HG03378 (cell line): ENCODE measurements around the gene FAM83C.

ENCODE experiments used
- ATAC-seq: cut with Tn5 transposase; IDR thresholded peaks from one replicate; pipeline ENCODE4 v1.9.1; 2021; ENCODE audit warnings: mild to moderate bottlenecking, moderate library complexity; ENCODE audit not compliant: unreplicated experiment

Gene FAM83C

DNA sequence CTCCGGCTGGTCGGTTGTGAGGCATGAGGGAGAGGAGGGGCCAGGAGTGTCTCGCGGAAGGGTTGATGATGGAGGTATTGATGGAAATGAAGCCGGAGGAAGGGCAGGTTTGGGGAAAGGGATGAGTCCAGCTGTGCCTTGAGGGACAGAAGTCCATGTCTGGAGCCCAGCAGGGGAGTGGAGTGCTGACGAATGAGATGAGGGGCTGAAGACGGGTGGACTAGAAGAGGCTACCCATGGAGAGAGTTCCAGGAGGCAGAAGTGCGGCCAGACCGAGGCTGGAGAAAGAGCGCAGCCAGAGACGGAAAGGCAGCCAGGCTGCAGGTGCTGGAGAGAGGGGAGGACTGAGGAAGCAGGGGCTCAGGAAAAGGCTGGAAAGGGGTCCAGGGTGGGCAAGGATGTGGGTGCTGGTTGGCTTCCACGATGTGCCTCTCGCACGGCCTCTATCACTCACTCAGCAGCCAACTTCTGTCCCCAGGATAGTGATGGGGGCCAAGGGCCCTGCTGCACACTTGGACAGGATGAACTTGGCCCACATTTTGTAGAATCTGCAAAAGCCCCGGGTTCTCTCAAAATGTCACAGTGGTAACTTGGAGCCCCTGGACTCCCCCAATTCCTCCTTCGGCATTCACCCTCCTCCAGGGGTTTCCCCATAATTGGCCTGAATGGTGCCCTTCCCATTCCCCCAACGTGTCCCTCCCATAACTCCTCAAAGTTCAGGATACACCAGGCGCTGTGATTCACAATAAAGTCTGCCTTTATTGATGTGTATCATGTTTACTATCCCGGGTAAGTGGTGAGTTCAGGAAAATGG, 7.0 kb downstream of the FAM83C start:
- ATAC-seq, result no peak

- no peak for ATAC-seq
These were observed 7.8 kb downstream of the FAM83C start, which contains the start of gene EIF6 for GRCh38 chr20:35284267-35284991. Gene EIF6 (minus strand): TSS chr20:35284772. CDS start chr20:35284487, 285 bp downstream.

DNA sequence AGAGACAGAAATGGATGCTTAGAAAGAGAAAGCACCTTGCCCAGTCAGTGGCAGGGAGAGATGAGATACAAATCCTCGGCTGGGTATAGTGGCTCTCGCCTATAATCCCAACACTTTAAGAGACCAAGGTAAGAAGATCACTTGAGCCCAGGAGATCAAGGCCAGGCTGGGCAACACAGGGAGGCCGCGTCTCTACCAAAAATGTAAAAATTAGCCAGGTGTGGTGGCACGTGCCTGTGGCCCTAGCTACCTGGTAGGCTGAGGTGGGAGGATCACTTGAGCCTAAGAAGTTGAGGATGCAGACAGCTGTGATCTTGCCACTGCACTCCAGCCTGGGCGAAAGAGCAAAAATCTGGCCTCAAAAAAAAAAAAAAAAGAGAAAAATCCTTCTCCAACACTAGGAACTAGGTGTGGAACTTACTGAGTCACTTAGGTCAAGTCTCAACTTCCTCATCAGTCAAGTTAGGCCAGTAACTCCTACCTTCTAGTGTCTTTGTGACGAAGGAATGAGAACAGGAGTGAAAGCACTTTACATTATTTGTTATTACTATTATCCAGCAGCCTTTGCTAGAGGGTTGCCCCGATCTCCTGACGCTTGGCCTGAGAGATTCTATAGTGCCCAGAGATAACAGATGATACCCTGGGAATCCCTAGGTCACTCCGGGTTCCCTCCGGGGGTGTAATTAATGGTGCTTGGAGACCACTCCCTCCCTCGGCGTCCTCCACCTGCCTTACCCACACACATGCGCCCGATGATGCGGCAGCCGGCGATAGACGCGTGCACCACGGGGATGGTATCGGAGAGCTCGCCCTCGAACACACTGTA, 8.6 kb downstream of the FAM83C start:
- ATAC-seq, result no peak

- ATAC-seq, result no peak
These were observed 10.6 kb downstream of the FAM83C start for GRCh38 chr20:35281506-35282101.

DNA sequence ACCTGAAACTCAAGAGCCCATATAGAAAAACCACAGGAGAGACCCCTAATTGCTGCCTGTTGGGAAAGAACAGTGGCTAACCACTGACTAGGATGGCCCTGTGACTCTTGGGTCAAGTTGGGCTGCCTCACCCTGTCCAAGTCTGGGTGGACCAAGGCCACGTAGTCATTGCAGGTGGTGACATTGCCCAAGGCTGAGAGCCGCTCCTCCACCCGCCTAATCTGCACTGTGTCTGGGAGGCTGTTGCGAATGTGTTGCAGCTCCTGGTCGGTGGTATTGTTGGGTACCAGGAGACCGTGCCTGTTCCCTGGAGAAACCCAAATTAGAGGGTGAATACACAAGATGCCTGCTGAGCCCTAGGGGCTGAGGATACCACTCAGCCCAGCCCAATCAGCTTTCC, 11.7 kb downstream of the FAM83C start:
- no peak for ATAC-seq

- no peak for ATAC-seq
These were observed 12.6 kb downstream of the FAM83C start for GRCh38 chr20:35279533-35280174.

GRCh38 chr20:35279040-35279439, 13.2 kb downstream of the FAM83C start:
- no peak for ATAC-seq

DNA sequence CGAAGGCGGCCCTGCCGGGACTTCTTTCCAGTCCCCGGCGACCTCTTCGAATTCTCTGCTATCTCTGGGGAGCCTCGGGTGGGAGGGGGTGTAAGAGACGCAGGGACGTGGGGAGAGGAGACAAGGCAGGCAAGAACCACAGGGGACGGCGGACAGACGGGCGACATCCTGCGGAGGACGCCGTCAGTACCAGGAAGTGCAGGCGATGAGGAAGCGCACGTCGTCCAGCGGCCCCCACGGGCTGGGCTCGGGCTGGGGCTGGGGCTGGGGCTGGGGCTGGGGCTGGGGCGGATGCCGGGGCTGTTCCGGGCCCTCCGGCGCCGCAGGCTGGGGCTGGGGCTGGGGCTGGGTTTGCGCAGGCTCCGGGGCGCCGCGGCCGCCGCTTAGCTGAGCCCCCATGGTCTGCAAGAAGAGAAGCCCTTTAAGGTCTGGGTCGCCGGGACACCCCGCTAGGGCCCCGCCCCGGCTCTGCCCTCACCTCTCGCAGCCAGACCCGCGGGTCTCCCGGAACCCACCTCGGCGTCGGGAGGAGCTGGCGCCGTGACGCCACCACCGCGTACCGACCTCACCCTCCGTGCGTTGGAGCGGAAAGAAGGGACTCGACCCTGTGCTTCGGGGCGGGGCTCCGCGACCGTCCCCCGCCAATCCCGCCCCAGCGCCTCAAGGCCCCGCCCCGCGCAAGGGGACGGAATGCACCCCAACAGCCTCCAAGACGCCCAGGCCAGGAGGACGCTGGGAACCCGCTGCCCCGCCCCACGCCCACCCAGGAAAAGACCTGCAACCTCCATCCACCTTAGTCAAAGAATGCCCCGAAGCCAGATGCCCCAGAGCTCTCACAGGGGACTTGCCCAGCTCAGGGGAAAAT, 14.5 kb downstream of the FAM83C start, which contains the start of gene MMP24OS:
Gene MMP24OS (minus strand): TSS at position 592 of the 865 bp plus-strand sequence. CDS start 193 bp downstream, at position 399.
- peak; percentile 55 for ATAC-seq

DNA sequence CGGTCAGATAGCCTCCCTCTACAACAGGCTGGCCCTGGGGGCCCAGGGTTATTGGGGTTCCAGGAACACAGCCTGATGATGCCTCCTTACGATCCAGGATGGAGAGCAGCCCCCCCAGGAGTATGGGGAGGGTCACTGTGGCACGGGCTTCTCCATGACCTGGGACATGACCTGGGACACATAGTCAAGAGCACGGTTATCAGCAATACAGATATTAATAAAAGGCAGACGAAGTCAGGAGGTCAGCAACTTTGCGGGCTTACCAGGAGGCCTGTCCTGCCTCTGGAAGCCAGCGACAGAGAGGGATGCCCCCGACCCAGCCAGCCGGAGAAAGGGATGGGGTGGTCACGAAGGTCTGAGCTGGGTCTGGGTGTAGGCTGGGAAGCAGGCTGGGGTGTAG, 15.1 kb downstream of the FAM83C start:
- ATAC-seq, result no peak

- no peak for ATAC-seq
These were observed 15.8 kb downstream of the FAM83C start for GRCh38 chr20:35276408-35276807.

GRCh38 chr20:35275741-35276251, 16.4 kb downstream of the FAM83C start:
- no peak for ATAC-seq

GRCh38 chr20:35274172-35275092, 17.8 kb downstream of the FAM83C start:
- no peak for ATAC-seq

DNA sequence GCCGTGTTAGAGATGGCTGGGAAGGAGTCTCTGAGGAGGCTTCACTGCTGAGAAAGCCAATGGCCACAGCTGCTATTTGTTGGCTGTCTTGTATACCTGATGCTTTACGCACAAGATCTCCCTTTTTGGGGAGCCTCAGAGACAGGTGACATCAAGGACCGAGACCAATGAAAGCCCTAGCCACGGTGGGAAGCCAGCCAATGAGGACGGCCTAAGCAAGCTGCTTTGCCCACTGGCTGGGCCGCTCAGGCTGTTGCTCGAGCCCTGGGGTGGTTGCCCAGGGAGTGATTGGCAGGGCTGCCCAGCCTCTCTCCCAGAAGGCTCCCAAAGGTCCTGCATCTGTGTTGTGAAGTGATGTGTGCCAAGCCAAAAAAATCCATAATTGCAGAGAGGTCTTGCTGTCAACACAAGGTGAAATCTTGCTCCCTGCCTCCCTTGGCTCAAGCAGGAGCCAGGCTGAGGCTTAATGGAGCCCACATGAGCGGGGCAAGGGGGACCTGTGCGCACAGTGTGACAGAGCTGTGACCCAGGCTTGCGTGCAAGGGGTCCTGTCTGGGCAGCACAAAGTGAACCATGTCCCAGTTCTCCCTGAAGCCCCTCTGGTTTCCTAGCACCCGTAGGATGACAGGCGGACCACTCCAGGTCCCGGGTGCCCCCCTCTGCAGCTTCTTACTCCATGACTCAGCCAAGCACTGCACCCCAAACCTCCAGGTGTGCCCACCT, 18.6 kb downstream of the FAM83C start:
- ATAC-seq, result no peak

GRCh38 chr20:35271904-35272303, 20.3 kb downstream of the FAM83C start:
- no peak for ATAC-seq

DNA sequence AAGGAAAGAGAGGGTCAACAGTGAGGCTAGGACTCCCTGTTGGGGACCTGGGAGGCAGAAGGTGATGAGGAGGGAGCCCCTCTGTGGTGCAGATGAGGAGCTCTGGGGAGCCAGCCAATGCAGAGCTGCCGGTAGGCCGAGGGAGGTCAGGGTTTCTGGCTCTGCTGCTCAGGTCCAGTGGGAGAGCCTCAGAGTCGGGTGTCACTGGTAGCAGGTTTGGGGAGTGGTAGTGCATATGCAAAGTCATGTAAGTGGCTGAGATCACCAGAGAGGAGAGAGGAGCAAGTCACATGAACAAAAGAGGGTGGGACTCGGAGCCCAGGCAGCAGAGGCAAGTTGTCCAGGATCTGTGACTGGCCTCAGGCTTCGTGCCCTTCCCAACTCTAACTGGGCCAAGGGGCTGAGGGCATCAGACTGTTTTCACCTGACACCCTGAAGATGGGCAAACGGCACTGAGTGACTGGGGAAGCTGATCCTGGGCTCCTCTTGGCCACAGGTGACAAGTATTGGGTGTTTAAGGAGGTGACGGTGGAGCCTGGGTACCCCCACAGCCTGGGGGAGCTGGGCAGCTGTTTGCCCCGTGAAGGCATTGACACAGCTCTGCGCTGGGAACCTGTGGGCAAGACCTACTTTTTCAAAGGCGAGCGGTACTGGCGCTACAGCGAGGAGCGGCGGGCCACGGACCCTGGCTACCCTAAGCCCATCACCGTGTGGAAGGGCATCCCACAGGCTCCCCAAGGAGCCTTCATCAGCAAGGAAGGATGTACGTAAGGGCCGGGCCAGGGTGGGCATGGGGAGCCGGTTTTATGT, 20.9 kb downstream of the FAM83C start:
- no peak for ATAC-seq
